GM10266 (cell line): ENCODE measurements around the gene DENND2C.

ENCODE experiments used
- DNase-seq: peaks from one replicate; pipeline ENCODE4 v3.0.0; 2012; ENCODE audit errors: extremely low spot score
- CTCF ChIP-seq: IDR thresholded peaks from 2 replicates; pipeline ENCODE4 v1.5.1; 2012; ENCODE audit warnings: mild to moderate bottlenecking, low read depth; ENCODE audit not compliant: control insufficient read depth, insufficient read depth; ENCODE audit errors: missing control alignments

Gene DENND2C

GRCh38 chr1:114535401-114535800, 134.4 kb downstream of the DENND2C start:
- no peak for TF ChIP-seq CTCF

More at GRCh38 chr1:114535401-114535800, 134.4 kb downstream of the DENND2C start:
- no peak for DNase-seq
